ENCODE data around the gene ARRDC2.
A peak's percentile ranks its signal among the peaks of the same experiment; 100 is the strongest.

The ARRDC2 gene

DNA sequence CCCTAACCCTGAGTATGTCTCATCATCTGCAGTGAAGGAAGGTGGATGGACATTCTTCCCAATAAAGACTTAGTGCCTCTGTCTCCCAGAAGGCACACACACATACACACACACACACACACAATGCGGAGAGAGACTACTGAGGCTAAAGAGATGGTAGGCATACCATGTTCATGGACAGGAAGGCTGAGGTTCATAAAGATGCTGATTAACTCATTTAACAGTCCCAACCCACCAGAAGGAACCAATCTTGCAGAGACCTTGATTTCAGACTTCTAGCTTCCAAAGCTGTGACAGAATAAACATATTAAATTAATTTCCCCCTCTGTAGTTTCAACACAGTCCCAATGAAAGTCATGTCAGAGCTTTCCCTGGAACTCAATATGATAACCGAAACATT lies 33.1 kb downstream of the ARRDC2 start:
- Mint-ChIP-seq H3K27me3 (ENCODE audit: low read depth) (peaks cover 5% of the 10 kb centered on the region), H3K9me3 (peaks cover 3% of the 10 kb centered on the region), H3K4me1 (peaks cover 4% of the 10 kb centered on the region), H3K36me3 (ENCODE audit: low read depth) (no peaks in the 10 kb centered on the region), H3K27ac (no peak overlapping the region), H3K4me3 (no peak overlapping the region)
- TF ChIP-seq, protein P1, sequence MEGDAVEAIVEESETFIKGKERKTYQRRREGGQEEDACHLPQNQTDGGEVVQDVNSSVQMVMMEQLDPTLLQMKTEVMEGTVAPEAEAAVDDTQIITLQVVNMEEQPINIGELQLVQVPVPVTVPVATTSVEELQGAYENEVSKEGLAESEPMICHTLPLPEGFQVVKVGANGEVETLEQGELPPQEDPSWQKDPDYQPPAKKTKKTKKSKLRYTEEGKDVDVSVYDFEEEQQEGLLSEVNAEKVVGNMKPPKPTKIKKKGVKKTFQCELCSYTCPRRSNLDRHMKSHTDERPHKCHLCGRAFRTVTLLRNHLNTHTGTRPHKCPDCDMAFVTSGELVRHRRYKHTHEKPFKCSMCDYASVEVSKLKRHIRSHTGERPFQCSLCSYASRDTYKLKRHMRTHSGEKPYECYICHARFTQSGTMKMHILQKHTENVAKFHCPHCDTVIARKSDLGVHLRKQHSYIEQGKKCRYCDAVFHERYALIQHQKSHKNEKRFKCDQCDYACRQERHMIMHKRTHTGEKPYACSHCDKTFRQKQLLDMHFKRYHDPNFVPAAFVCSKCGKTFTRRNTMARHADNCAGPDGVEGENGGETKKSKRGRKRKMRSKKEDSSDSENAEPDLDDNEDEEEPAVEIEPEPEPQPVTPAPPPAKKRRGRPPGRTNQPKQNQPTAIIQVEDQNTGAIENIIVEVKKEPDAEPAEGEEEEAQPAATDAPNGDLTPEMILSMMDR (IDR thresholded peaks at IDR 0.05; ENCODE audit: unreplicated experiment in 3 of 3) = no peak

DNA sequence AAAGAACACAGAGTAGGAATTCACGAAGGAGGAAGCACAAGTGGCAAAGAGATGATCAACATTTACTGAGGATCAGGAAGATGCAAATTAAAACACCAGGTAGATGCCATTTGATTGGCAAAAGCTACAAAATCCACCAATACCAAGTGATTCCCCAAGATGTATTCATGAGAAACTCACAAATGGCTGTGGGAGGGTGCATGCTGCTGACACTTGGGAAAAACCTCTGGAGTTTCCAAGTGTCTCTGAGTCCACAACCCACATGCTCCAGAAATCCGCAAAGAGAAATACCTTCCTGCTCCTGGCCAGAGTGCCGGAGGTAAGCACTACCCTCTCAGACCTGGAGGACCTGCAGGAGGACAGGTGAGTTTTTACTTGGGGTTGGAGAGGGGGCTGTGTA lies 35.7 kb downstream of the ARRDC2 start:
- Mint-ChIP-seq H3K9me3 (peaks cover 3% of the 10 kb centered on the region), H3K4me3 (no peak overlapping the region), H3K27ac (no peak overlapping the region), H3K27me3 (ENCODE audit: low read depth) (peaks cover 5% of the 10 kb centered on the region), H3K4me1 (peaks cover 4% of the 10 kb centered on the region), H3K36me3 (ENCODE audit: low read depth) (no peaks in the 10 kb centered on the region)
- TF ChIP-seq, protein P1 (IDR thresholded peaks at IDR 0.05; ENCODE audit: unreplicated experiment in 3 of 3) = no peak

DNA sequence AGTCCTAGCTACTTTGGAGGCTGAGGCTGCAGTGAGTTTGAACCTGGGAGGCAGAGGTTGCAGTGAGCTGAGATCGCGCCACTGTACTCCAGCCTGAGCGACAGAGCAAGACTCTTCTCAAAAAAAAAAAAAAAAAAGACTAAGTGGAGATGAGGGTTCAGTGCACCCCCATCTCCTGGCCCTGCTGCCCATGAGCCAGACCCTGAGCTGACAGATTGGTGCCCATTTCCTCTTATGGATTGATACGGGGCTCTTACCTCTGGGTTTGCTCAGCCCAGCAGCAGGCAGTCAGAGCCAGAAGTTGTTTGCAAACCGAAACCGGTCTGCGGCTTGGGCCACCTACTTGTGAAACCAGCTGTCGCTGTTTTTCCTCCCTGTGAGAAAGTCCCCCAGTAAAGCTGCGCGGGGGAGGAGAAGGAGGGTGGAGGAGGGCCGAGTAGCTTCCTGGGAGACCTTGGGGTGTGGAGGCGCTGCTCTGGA lies 36.9 kb downstream of the ARRDC2 start:
- H3K27me3 Mint-ChIP-seq (ENCODE audit: low read depth) = peaks cover 5% of the 10 kb centered on the region
- TF ChIP-seq, protein P1 (IDR thresholded peaks at IDR 0.05; ENCODE audit: unreplicated experiment in 3 of 3) = no peak
- peaks cover 4% of the 10 kb centered on the region for H3K4me1 Mint-ChIP-seq

DNA sequence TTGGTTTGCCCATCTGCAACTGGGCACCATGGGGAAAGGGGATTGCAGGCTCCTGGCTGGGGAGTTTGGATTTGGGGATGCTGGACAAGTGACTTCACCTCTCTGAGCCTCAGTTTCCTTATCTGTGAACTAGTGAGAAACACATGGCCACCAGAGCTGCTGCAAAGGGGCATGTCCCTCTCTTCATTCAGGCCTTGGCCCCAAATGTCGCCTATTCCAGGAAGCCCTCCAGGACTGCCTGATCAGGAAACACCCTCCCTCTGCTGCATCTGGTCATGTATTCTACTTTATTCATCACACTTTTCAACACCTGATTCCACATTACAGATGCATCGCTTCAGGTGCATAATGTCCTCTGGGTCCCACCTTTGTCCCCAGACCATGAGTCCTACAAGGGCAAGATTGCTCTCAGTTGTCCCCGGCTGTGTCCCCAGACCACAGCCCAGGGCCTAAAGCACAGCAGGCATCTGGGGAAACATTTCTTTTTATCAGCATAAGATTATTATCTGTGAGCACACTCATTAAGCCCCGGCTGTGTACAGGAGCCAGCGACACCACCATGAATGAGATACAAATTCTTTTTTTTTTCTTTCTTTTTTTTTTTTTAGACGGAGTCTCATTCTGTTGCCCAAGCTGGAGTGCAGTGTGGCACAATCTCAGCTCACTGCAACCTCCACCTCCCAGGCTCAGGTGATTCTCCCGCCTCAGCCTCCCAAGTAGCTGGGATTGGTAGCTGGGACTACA lies 37.5 kb downstream of the ARRDC2 start:
- peaks cover 4% of the 10 kb centered on the region for H3K4me1 Mint-ChIP-seq
- peak overlapping the region in 2 of 3 experiments; percentile 58 to 67 for H3K27ac Mint-ChIP-seq
- TF ChIP-seq, protein P1 (IDR thresholded peaks at IDR 0.05; ENCODE audit: unreplicated experiment in 3 of 3) = no peak
- H3K27me3 Mint-ChIP-seq (ENCODE audit: low read depth) = peaks cover 10% of the 10 kb centered on the region
- H3K9me3 Mint-ChIP-seq = no peaks in the 10 kb centered on the region
- peak overlapping the region in 1 of 3 experiments; percentile 57 for H3K4me3 Mint-ChIP-seq
- no peaks in the 10 kb centered on the region for H3K36me3 Mint-ChIP-seq (ENCODE audit: low read depth)

More for the DNA sequence above, 36.9 kb downstream of the ARRDC2 start:
- H3K4me3 Mint-ChIP-seq = peak overlapping the region in 1 of 3 experiments; percentile 57
- H3K36me3 Mint-ChIP-seq (ENCODE audit: low read depth) = no peaks in the 10 kb centered on the region
- H3K9me3 Mint-ChIP-seq = peaks cover 3% of the 10 kb centered on the region
- H3K27ac Mint-ChIP-seq = peak overlapping the region in 2 of 3 experiments; percentile 58 to 67

DNA sequence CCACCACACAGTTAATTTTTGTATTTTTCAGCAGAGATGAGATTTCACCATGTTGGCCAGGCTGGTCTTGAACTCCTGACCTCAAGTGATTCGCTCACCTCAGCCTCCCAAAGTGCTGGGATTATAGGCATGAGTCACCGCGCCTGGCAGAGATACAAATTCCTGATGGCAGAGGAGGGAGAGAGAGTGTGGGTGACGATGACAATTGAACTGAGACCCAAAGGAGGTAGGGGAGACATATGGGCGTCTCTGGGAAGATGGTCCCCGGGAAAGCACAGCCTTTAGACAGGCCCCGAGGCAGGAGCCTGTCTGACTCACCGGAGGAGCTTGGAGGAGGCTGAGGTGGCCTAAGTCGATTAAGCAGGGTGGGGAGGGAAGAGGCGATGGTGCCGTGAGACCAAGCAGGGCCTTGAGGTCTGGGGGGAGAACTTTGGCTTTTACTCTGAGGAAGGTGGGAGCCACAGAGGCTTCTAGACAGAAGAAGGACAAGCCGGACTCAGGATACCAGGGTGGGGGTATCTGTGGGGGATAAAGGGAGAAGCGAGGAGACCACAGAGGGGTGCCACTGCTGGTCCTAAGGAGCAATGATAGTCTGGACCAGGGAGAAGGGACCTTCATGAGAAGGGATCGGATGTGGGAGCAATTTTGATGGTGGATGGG lies 38.2 kb downstream of the ARRDC2 start:
- Mint-ChIP-seq H3K4me3 (no peak overlapping the region), H3K27me3 (ENCODE audit: low read depth) (peaks cover 5% of the 10 kb centered on the region), H3K9me3 (no peaks in the 10 kb centered on the region), H3K36me3 (ENCODE audit: low read depth) (no peaks in the 10 kb centered on the region), H3K27ac (no peak overlapping the region), H3K4me1 (peaks cover 4% of the 10 kb centered on the region)
- TF ChIP-seq, protein P1 (IDR thresholded peaks at IDR 0.05; ENCODE audit: unreplicated experiment in 3 of 3) = no peak
